Measurements from ENCODE around the gene DTNBP1. TPM values are rescaled to one million over a fixed set of nuclear protein-coding genes. Genes with fewer than 3 reads are reported as not detected.

The DTNBP1 gene
- total RNA-seq, 1 donor, result 2.2 TPM

DNA sequence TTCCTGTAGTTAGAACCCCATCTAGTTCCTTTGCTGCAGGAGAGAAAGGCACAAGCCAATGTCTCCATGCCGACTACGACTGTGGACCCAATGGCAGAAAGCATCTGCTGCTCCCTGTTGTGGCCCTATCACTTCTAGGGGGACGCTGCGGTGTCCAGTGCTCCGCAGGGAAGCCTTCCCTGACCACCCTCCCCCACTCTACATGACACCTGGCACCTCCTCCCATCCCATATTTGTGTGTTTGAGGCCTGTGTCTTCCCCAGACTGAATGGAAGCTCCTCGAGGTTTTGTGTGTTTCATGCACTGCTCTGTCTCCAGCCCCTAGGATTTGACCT is 159.5 kb downstream of the DTNBP1 start:
- TF ChIP-seq, protein P1, sequence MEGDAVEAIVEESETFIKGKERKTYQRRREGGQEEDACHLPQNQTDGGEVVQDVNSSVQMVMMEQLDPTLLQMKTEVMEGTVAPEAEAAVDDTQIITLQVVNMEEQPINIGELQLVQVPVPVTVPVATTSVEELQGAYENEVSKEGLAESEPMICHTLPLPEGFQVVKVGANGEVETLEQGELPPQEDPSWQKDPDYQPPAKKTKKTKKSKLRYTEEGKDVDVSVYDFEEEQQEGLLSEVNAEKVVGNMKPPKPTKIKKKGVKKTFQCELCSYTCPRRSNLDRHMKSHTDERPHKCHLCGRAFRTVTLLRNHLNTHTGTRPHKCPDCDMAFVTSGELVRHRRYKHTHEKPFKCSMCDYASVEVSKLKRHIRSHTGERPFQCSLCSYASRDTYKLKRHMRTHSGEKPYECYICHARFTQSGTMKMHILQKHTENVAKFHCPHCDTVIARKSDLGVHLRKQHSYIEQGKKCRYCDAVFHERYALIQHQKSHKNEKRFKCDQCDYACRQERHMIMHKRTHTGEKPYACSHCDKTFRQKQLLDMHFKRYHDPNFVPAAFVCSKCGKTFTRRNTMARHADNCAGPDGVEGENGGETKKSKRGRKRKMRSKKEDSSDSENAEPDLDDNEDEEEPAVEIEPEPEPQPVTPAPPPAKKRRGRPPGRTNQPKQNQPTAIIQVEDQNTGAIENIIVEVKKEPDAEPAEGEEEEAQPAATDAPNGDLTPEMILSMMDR (IDR thresholded peaks at IDR 0.05; ENCODE audit: insufficient read depth, low read depth, low read length), result no peak
- H3K4me3 ChIP-seq (ENCODE audit: low read depth, low read length), result no peak overlapping the region
- DNase-seq (ENCODE audit: low read depth), result no peak

DNA sequence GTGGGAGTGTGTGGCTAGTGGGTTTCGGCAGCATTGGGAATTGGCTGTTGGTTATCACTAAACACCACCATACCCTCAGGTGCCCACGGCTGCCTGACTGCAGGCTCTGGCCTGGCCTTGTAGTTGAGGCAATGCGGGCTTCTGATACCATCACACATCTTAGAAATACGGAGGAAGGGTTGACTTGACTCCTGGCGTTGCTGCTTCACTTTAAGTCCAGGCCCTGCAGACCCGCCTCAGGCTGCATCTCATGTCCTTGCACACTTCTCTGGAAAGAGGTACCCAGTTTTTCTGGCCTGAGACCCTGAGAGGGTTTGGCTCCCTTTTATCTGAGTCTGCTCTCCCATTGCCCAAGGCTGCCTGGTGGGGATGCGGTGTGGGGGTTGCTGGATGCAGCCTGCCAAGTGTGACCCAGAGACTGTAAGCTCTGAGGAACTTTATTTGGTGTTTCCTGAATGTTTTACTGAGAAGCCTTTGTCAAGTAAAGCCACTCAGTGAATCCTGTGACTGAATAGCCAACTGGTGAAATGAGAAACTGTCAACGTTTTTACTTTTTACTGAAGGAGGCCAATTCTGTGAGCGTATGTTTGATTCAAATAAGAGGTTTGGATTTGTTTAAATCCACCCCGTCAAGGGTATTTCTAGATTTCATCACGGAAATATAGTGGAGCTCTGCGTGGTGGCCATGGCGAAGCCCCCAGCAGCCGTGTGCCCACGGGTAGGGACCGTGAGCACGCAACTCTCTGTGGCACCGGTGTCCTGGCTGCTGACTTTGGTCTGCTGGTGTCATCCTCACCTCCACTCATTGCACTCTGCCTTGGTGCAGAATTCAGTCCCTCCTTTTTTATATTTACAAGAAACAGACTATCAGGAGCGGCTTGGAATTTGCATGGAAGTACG is 160.1 kb downstream of the DTNBP1 start:
- TF ChIP-seq, protein P1 (IDR thresholded peaks at IDR 0.05; ENCODE audit: insufficient read depth, low read depth, low read length), result no peak
- DNase-seq (ENCODE audit: low read depth), result no peak
- H3K4me3 ChIP-seq (ENCODE audit: low read depth, low read length), result no peak overlapping the region

DNA sequence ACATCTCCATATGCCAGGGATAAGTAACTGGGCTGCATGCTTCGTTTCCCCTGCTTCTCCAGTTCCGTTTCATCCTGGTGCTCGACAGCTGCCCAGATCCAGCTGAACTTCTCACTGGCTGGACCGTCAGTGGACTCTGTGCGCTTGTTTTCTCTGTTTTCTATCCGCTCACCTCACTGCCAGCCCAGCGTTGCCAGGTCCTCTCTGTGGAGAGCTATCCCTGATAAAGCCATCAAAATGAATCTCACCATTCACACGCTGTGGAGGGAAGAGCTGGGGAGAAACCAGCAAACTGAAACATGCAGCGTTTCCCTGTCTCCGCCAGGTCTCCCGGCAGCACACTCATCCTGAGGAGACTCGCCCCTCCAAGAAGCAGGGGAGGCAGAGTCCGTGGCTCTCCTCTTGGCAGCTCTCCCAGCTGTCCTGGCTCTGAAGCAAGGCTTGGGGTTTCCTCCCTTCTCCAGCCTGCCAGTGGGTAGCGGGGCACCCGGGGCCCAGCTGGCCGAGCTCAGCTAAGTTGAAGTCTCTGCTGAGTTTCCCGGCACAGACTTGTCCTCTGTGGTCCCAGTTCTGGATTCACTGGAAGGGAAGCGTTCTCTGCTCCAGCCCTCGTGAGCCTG is 160.9 kb downstream of the DTNBP1 start:
- peak; percentile 78 for DNase-seq (ENCODE audit: low read depth)
- TF ChIP-seq, protein P1 (IDR thresholded peaks at IDR 0.05; ENCODE audit: insufficient read depth, low read depth, low read length), result no peak

DNA sequence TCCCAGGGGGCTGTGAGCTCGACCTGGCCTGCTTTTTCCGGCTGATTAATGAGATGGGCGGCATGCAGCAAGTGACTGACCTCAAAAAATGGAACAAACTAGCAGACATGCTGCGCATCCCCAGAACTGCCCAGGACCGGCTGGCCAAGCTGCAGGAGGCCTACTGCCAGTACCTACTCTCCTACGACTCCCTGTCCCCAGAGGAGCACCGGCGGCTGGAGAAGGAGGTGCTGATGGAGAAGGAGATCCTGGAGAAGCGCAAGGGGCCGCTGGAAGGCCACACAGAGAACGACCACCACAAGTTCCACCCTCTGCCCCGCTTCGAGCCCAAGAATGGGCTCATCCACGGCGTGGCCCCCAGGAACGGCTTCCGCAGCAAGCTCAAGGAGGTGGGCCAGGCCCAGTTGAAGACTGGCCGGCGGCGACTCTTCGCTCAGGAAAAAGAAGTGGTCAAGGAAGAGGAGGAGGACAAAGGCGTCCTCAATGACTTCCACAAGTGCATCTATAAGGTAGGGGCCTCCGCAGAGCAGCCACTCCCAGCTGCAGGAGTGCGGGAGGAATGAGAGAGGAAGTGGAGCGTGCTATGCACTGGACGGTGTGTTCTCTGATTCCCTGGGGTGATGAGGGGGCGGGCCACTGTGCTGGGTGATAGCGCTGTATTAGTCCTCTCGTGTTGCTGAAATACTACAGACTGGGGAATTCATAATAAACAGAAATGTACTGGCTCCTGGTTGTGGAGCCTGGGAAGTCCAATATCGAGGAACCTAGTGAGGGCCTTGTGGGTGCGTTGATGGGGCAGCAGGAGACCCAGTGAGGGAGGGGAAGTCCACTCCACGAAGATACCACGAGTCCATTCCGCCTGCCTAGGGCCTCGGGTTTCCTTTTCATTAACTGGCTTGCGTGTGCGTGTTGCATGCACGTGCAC is 161.7 kb downstream of the DTNBP1 start:
- TF ChIP-seq, protein P1 (IDR thresholded peaks at IDR 0.05; ENCODE audit: insufficient read depth, low read depth, low read length), result no peak
- H3K4me3 ChIP-seq (ENCODE audit: low read depth, low read length), result no peak overlapping the region
- DNase-seq (ENCODE audit: low read depth), result no peak

More for the DNA sequence above, 160.9 kb downstream of the DTNBP1 start:
- no peak overlapping the region for H3K4me3 ChIP-seq (ENCODE audit: low read depth, low read length)

DNA sequence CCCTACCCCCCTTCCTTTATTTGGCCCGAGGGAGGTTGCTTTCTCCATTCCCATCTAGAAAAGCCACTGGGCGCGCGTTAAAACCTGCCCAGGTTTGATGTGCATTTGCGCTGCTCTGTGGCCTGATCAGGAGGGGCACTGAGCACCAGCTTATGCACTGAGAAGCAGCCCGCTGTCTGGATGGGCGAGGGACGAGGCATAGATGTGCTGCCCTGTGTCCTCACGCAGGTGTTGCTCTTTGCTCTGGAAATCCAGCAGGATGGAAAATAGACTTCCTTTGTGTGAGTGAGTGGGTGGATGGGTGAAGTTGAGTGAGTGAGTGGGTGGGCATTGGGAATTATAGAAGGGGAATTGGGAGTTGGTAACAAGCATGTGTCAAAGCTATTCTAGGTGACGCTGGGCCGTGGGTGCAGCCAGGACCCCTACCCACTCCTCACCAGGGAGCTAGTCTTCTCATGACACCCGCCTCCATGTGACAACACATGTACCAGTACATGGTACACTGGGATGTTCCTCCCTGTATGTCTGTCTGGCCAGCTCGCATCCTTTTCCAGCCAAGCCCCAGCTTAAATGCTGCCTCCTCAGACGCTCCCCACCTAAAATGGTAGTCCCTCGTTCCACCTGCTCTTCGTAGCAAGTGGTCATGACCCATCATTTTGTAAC is 162.6 kb downstream of the DTNBP1 start:
- no peak for DNase-seq (ENCODE audit: low read depth)
- TF ChIP-seq, protein P1 (IDR thresholded peaks at IDR 0.05; ENCODE audit: insufficient read depth, low read depth, low read length), result no peak
- H3K4me3 ChIP-seq (ENCODE audit: low read depth, low read length), result no peak overlapping the region

DNA sequence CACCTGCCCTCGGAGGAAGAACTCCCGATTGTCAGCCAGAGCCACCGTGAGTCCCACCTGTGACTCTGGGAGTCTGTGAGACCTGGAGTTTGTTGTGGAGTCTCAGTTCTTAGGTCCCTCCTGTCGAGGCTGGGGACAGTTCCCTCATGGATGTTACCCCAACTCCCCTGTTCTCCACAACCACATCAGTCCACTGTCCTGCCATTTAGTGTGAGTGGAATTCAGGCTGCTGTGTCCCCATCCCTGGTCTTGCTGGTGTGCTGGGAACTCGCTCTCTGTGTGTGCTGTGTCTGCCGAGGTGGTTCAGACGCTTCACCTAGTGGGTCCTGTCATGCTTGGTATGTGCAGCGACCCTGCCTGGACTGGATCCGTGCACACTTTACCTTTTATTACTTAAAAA is 163.2 kb downstream of the DTNBP1 start:
- DNase-seq (ENCODE audit: low read depth), result no peak
- TF ChIP-seq, protein P1 (IDR thresholded peaks at IDR 0.05; ENCODE audit: insufficient read depth, low read depth, low read length), result no peak
- H3K4me3 ChIP-seq (ENCODE audit: low read depth, low read length), result no peak overlapping the region
